DND-41 (cell line): ENCODE measurements around the gene MOCS2.

Experiments
- EZH2 ChIP-seq: IDR thresholded peaks from 3 replicates; pipeline ENCODE4 v1.6.1; 2012; ENCODE audit warnings: borderline replicate concordance, low read depth, mild to moderate bottlenecking, moderate library complexity, low read length, inconsistent platforms; ENCODE audit not compliant: severe bottlenecking
- TF ChIP-seq, protein P1 (sequence below): IDR thresholded peaks from 2 replicates; pipeline ENCODE4 v1.5.1; 2012; ENCODE audit warnings: borderline replicate concordance, low read length, moderate library complexity, mild to moderate bottlenecking; ENCODE audit not compliant: poor library complexity, severe bottlenecking; ENCODE audit errors: extremely low read depth

DNA sequence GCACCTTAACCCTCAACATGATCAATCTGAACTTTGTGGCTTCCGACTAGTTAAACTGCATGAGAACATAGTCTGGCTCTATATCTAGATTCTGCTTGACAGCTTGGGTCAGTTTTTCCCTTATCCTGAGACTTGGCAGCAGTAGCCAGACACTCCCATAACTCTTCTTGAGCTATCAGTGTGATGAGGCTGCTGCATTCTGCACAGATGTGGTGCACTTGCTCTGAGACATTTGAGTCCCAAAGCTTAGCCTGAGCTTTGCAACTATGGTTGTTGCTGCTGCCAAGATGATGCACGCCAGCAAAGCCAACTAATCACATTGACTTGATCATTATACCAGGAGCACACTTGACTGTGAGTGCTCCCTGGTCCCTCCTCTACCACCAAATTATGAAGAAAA is 36.2 kb downstream of the MOCS2 start:
- TF ChIP-seq, protein P1, sequence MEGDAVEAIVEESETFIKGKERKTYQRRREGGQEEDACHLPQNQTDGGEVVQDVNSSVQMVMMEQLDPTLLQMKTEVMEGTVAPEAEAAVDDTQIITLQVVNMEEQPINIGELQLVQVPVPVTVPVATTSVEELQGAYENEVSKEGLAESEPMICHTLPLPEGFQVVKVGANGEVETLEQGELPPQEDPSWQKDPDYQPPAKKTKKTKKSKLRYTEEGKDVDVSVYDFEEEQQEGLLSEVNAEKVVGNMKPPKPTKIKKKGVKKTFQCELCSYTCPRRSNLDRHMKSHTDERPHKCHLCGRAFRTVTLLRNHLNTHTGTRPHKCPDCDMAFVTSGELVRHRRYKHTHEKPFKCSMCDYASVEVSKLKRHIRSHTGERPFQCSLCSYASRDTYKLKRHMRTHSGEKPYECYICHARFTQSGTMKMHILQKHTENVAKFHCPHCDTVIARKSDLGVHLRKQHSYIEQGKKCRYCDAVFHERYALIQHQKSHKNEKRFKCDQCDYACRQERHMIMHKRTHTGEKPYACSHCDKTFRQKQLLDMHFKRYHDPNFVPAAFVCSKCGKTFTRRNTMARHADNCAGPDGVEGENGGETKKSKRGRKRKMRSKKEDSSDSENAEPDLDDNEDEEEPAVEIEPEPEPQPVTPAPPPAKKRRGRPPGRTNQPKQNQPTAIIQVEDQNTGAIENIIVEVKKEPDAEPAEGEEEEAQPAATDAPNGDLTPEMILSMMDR = no peak
- TF ChIP-seq EZH2 = no peak
